Neural progenitor cell (in vitro differentiated cells): Measurements from ENCODE around the gene CCDC106. TPM values are rescaled to one million over a fixed set of nuclear protein-coding genes. Genes with fewer than 3 reads are reported as not detected.

Experiments
- DNase-seq: peaks from one replicate; pipeline ENCODE4 v3.0.0-alpha.2; 2016; ENCODE audit warnings: low spot score
- H2AFZ ChIP-seq: fragments of 200-600 bp; sonication (generic); replicated peaks from 2 replicates; pipeline ENCODE4 v1.6.1; 2016; ENCODE audit warnings: antibody characterized with exemption
- H3F3A ChIP-seq: fragments of 200-600 bp; sonication (generic); 2 replicates; pipeline ENCODE4 v1.6.1; 2016; ENCODE audit warnings: antibody characterized with exemption, low read depth
- H3K27ac ChIP-seq: fragments of 200-600 bp; sonication (generic); 2 replicates; pipeline ENCODE4 v1.5.1; 2016; ENCODE audit warnings: mild to moderate bottlenecking
- H3K27me3 ChIP-seq: fragments of 200-600 bp; sonication (generic); 2 replicates; pipeline ENCODE4 v1.6.1; 2016; ENCODE audit warnings: mild to moderate bottlenecking, moderate library complexity
- H3K36me3 ChIP-seq: fragments of 200-600 bp; sonication (generic); 2 replicates; pipeline ENCODE4 v1.5.1; 2016
- H3K4me1 ChIP-seq: fragments of 200-600 bp; sonication (generic); 2 replicates; pipeline ENCODE4 v1.6.1; 2016; ENCODE audit warnings: mixed run types
- H3K4me2 ChIP-seq: fragments of 200-600 bp; sonication (generic); 2 replicates; pipeline ENCODE4 v1.6.1; 2016
- H3K4me3 ChIP-seq: fragments of 200-600 bp; sonication (generic); 2 replicates; pipeline ENCODE4 v1.5.1; 2016
- H3K79me2 ChIP-seq: fragments of 200-600 bp; sonication (generic); 2 replicates; pipeline ENCODE4 v1.6.1; 2016; ENCODE audit warnings: low read depth
- H3K9ac ChIP-seq: fragments of 200-600 bp; sonication (generic); 2 replicates; pipeline ENCODE4 v1.6.1; 2016
- H3K9me3 ChIP-seq: fragments of 200-600 bp; sonication (generic); 2 replicates; pipeline ENCODE4 v1.5.1; 2016; ENCODE audit warnings: low read depth
- H4K20me1 ChIP-seq: fragments of 200-600 bp; sonication (generic); 2 replicates; pipeline ENCODE4 v1.6.1; 2016; ENCODE audit warnings: low read depth
- H3K27ac Mint-ChIP-seq: 3 replicates; pipeline ENCODE4 v1.8.0; 2021; ENCODE audit warnings: mixed read lengths
- H3K27me3 Mint-ChIP-seq: 2 replicates; pipeline ENCODE4 v1.8.0; 2022; ENCODE audit warnings: low read depth, mild to moderate bottlenecking, inconsistent platforms, moderate library complexity, mixed read lengths; ENCODE audit not compliant: insufficient read depth
- H3K36me3 Mint-ChIP-seq: 3 replicates; pipeline ENCODE4 v1.8.0; 2021; ENCODE audit warnings: mixed read lengths
- H3K4me1 Mint-ChIP-seq: 3 replicates; pipeline ENCODE4 v1.8.0; 2021; ENCODE audit warnings: mixed read lengths
- H3K4me3 Mint-ChIP-seq: 3 replicates; pipeline ENCODE4 v1.8.0; 2021; ENCODE audit warnings: mild to moderate bottlenecking, moderate library complexity, mixed read lengths
- H3K9me3 Mint-ChIP-seq: 3 replicates; pipeline ENCODE4 v1.8.0; 2020; ENCODE audit warnings: mixed read lengths
- EZH2 ChIP-seq: fragments of 200-600 bp; sonication (generic); IDR thresholded peaks from 2 replicates; pipeline ENCODE4 v1.6.1; 2017; ENCODE audit warnings: antibody characterized with exemption, mild to moderate bottlenecking, moderate library complexity
- EZH2phosphoT487 ChIP-seq: fragments of 200-600 bp; sonication (generic); IDR thresholded peaks from 2 replicates; pipeline ENCODE4 v1.6.1; 2017; ENCODE audit warnings: antibody characterized with exemption
- total RNA-seq: library from RNA; depleted of rRNA; stranded (reverse); fragments of >200 nt; gene quantifications from 2 replicates; pipeline ENCODE4 v1.2.3, GENCODE V29; 2015; ENCODE audit warnings: low replicate concordance
- TF ChIP-seq, protein P1 (sequence below): fragments of 200-600 bp; sonication (generic); IDR thresholded peaks from 2 replicates; pipeline ENCODE4 v1.5.1; 2017; ENCODE audit warnings: antibody characterized with exemption, mild to moderate bottlenecking

The CCDC106 gene
- total RNA-seq, 1 donor from 2014 or later, result 7.6 TPM

DNA sequence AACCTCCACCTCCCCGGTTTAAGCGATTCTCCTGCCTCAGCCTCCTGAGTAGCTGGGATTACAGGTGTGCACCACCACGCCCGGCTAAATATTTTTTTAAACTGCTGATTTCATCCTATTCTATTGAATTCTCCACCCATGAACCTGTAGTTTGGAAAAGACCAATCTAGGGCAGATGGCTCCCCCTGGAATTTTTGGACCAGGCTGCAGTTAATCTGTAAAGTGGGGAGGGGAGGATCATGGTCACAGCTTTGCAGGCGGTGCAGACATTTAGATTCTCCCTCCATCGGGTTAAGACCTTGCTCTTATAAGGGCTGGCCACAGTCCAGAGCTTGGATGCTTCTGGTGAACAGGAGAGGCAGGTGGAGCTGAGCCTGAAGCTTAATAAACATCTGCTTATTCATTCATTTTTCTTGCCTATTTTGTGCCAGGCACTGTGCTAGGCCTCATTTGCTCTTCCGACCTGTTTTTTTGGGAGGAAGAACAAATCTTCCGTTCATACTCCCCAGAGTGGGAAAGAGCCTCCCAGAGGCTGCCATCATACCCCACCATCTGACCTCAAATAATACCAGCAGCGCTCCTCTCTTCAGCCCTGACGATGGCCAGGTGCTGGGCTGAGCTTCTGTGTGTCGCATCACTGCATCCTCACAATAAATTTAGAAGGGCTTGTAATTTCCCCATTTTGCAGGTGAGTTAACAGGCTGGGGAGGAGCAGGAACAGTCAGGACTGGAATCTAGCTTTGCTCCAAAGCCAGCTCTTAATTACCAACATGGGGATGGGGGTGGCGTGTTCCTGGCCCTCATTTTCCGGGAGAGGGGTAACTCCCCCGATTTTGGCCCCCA, 902 bp upstream of the CCDC106 start:
- H3K4me3 Mint-ChIP-seq, result peak overlapping the region; percentile 89
- Histone ChIP-seq H3K4me3 (peak overlapping the region; percentile 98), H2AFZ (no peak overlapping the region), H3K27me3 (no peaks in the 10 kb centered on the region), H3K4me2 (peak overlapping the region; percentile 86), H3K9ac (peak overlapping the region; percentile 72), H3K79me2 (peaks cover 61% of the 10 kb centered on the region), H3K27ac (no peak overlapping the region), H3K9me3 (no peaks in the 10 kb centered on the region), H3K4me1 (peaks cover 26% of the 10 kb centered on the region), H3K36me3 (no peaks in the 10 kb centered on the region), H4K20me1 (no peaks in the 10 kb centered on the region), H3F3A (peaks cover 25% of the 10 kb centered on the region)
- H3K27ac Mint-ChIP-seq, result peak overlapping the region; percentile 54
- H3K36me3 Mint-ChIP-seq, result peaks cover 15% of the 10 kb centered on the region
- TF ChIP-seq EZH2phosphoT487, result no peak
- TF ChIP-seq, protein P1, sequence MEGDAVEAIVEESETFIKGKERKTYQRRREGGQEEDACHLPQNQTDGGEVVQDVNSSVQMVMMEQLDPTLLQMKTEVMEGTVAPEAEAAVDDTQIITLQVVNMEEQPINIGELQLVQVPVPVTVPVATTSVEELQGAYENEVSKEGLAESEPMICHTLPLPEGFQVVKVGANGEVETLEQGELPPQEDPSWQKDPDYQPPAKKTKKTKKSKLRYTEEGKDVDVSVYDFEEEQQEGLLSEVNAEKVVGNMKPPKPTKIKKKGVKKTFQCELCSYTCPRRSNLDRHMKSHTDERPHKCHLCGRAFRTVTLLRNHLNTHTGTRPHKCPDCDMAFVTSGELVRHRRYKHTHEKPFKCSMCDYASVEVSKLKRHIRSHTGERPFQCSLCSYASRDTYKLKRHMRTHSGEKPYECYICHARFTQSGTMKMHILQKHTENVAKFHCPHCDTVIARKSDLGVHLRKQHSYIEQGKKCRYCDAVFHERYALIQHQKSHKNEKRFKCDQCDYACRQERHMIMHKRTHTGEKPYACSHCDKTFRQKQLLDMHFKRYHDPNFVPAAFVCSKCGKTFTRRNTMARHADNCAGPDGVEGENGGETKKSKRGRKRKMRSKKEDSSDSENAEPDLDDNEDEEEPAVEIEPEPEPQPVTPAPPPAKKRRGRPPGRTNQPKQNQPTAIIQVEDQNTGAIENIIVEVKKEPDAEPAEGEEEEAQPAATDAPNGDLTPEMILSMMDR, result no peak
- no peak for TF ChIP-seq EZH2
- peak; percentile 50 for DNase-seq
- peaks cover 35% of the 10 kb centered on the region for H3K4me1 Mint-ChIP-seq
- peaks cover 23% of the 10 kb centered on the region for H3K27me3 Mint-ChIP-seq
- H3K9me3 Mint-ChIP-seq, result no peaks in the 10 kb centered on the region

DNA sequence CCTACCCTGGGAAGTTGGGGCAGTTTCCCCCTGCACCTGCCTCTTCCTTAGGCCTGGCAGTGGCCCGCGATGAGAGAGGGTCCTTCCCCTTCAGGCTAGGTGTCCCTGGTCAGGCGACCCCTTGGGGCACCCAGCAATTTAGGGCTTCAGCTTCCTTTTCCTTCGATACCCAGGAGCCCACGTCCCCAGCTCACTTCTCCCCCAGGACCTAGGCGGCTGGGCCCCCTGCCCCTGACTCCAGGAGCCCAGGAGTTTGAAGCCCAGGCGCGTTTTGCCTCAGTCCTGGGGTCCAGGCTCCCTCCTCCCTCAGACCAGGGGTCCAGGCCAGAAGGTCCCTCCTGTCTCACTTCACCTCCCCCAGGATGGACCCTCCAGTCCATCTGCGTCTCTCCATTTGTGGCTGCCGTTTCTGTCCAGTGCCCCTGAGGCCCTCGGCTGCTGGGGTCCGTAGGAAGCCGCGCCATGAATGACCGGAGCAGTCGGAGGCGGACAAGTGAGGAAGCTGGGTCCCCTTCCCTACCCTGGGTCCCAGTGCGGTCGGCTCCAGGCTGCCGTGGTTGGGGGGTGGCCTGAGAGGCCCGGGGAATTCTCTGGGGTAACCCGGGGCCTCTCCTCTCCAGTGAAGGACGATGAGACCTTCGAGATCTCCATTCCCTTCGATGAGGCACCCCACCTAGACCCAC, 714 bp downstream of the CCDC106 start:
- no peak overlapping the region for H2AFZ ChIP-seq
- no peaks in the 10 kb centered on the region for H3K36me3 ChIP-seq
- H3K4me2 ChIP-seq, result peak overlapping the region; percentile 86
- H4K20me1 ChIP-seq, result no peaks in the 10 kb centered on the region
- peaks cover 45% of the 10 kb centered on the region for H3K79me2 ChIP-seq
- TF ChIP-seq EZH2 (no peak), EZH2phosphoT487 (no peak)
- TF ChIP-seq, protein P1, result no peak
- Mint-ChIP-seq H3K9me3 (no peaks in the 10 kb centered on the region), H3K4me1 (peaks cover 29% of the 10 kb centered on the region), H3K36me3 (peaks cover 12% of the 10 kb centered on the region), H3K4me3 (peak overlapping the region; percentile 86), H3K27ac (peak overlapping the region; percentile 74), H3K27me3 (peaks cover 18% of the 10 kb centered on the region)
- H3F3A ChIP-seq, result peaks cover 23% of the 10 kb centered on the region
- H3K9ac ChIP-seq, result peak overlapping the region; percentile 72
- H3K27me3 ChIP-seq, result no peaks in the 10 kb centered on the region
- H3K4me3 ChIP-seq, result peak overlapping the region; percentile 98
- no peaks in the 10 kb centered on the region for H3K9me3 ChIP-seq
- H3K27ac ChIP-seq, result no peak overlapping the region
- no peak for DNase-seq
- peaks cover 16% of the 10 kb centered on the region for H3K4me1 ChIP-seq

DNA sequence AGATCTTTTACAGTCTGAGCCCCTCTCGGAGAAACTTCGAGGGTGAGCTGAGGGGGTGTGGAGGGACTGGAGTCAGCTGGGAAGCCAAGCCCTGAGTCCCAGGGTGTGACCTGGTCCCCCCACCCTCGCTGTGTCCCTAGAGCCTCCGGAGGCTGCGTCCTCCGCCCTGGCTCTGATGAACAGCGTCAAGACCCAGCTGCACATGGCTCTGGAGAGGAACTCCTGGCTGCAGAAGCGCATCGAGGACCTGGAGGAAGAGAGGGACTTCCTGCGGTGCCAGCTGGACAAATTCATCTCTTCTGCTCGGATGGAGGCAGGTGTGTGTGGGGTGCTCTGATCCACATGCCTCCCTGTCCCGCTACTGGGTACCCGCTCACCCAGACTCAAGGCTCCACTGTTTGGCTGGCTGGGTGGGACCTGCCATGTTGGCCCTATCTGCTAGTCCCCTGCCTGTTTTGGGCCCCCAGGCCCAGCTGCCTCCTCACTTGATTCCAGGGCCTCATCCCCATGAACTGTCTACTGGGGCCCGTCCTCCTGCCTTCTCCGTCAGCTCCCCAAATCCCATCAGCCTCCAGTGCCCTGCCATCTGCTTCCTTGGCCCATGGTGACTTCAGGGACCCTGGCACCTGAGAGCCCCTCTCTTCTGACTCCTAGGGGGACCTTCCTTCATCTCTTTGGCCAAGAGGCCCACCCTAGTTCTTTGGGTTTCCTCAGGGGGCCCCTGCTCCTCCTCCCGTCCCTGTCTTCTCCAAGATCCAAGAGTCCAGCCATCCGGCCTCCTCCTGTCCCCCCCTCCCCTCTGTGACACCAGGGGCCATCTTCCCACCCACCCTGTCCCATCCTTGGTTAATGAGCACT, 1.5 kb downstream of the CCDC106 start:
- H3K36me3 ChIP-seq, result no peaks in the 10 kb centered on the region
- peaks cover 38% of the 10 kb centered on the region for H3K79me2 ChIP-seq
- H3K4me2 ChIP-seq, result peak overlapping the region; percentile 86
- no peaks in the 10 kb centered on the region for H3K27me3 ChIP-seq
- Mint-ChIP-seq H3K27me3 (peaks cover 15% of the 10 kb centered on the region), H3K36me3 (peaks cover 12% of the 10 kb centered on the region), H3K4me3 (peak overlapping the region; percentile 86), H3K27ac (peak overlapping the region; percentile 74), H3K4me1 (peaks cover 24% of the 10 kb centered on the region), H3K9me3 (no peaks in the 10 kb centered on the region)
- no peak overlapping the region for H3K4me3 ChIP-seq
- H3K9me3 ChIP-seq, result no peaks in the 10 kb centered on the region
- H4K20me1 ChIP-seq, result no peaks in the 10 kb centered on the region
- peaks cover 13% of the 10 kb centered on the region for H3K4me1 ChIP-seq
- H2AFZ ChIP-seq, result no peak overlapping the region
- TF ChIP-seq, protein P1, result no peak
- no peak for TF ChIP-seq EZH2
- TF ChIP-seq EZH2phosphoT487, result no peak
- peaks cover 28% of the 10 kb centered on the region for H3F3A ChIP-seq
- H3K9ac ChIP-seq, result no peak overlapping the region
- no peak for DNase-seq
- H3K27ac ChIP-seq, result no peak overlapping the region
